Endothelial cell of coronary artery (primary cell): Measurements from ENCODE around the gene RTL5. TPM values are rescaled to one million over a fixed set of nuclear protein-coding genes. Genes with fewer than 3 reads are reported as not detected.

Experiments used
- total RNA-seq: library from RNA; depleted of rRNA; stranded (reverse); fragments of >200 nt; gene quantifications from 2 replicates; pipeline ENCODE4 v1.2.3, GENCODE V29; 2014

Gene RTL5
- total RNA-seq: 0.09 and 0.47 TPM in 2 replicates

GRCh38 chrX:72131317-72132294, at the start of gene RTL5:
TSS of gene RTL5 (minus strand) at chrX:72131915.

Other genes starting within 250 kb of the RTL5 start
- 21.1 and 21.6 TPM in 2 replicates for gene NHSL2, start 221.1 kb downstream of the RTL5 start, total RNA-seq
- 20.1 and 22.6 TPM in 2 replicates for gene PIN4, start 49.8 kb upstream of the RTL5 start, total RNA-seq
- 1.6 and 4.2 TPM in 2 replicates for gene ERCC6L, start 107.1 kb upstream of the RTL5 start, total RNA-seq
- 796 and 1,312 TPM in 2 replicates for gene RPS4X, start 145.3 kb upstream of the RTL5 start, total RNA-seq
- gene CITED1, start 174.0 kb upstream of the RTL5 start, total RNA-seq: 0.38 TPM in 1 of 2 replicates, not detected in the other